Stimulated activated CD8-positive, alpha-beta memory T cell treated with anti-CD3 and anti-CD28 coated beads, Interleukin-4, amount 100 ng/mL, for 24 hours (primary cell): ENCODE results near the gene BCAS4.

Source experiments
- DNase-seq: peaks from one replicate; pipeline ENCODE4 v3.0.0-alpha.2; 2020; ENCODE audit warnings: low read depth

The BCAS4 gene

DNA sequence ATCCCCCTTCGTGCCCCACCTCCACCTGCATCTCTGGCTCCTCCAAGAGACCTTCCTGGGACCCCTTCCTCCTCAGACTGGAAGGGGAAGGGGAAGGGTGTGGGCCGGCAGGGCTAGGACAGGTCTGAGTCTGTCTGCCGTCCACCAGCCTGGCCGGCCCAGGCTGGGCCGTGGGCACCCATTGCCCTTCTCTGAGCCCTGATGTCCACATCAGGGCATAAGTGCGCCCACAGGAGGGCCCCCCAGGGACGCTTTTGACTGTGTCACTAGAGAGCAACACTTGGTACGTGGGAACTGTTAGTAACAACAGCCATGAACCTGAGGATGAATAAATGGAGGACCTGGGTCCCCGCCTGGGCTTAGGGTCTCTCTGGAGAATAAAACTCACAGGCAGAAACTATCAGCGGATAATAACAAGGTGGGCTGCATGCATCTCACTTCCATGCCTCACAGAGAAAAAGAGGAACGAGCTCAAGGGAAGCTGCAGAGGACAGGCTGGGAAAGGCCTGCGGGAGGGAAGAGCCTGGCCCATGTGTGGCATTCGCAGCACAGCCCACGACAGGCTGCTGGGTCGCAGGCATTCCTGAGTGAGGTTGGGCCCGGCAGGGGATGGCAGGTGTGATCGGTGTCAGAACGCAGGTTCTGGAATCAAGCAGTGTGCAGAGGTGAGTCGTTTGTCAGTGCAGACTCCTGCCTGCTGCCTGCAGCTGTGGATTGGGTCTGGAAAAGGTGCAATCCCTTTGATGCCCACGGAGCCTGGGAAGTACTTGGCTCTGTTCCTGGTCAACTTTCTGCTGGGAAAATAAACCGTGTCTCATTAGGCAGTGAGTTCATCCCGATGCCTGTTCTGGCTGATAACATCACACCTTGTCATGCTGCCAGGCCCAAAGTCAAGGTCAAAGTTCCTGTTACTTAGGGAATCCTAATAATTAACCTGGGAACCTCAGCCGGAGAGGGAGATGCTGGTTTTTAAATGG is 60.9 kb downstream of the BCAS4 start:
- DNase-seq, result no peak

DNA sequence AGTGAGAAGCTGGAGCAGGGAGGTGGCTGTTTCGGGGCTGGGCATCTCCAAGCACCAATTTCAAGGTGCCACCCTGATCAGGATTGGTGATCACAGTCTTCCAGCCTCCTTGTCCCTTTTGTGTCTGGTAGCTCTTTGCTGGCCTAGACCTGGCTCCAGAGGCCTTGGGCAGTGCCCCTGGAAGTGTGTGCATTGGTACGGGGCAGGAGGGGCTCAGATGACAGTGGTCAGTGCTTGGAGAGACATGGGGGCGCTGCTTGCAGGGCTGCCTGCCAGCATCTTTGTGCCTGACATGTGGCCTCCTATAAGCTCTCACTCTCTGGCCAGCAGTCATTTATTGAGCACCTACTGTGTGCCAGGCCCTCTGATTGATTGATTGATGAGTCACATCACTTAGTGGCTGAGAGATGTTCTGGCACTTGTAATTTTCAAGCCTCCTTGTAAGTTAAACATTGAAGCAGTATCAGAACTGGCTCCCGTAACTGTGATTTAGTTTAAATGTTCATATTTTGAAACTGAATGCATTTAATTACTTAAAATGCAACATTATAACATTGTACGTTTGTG is 61.7 kb downstream of the BCAS4 start:
- DNase-seq, result no peak

DNA sequence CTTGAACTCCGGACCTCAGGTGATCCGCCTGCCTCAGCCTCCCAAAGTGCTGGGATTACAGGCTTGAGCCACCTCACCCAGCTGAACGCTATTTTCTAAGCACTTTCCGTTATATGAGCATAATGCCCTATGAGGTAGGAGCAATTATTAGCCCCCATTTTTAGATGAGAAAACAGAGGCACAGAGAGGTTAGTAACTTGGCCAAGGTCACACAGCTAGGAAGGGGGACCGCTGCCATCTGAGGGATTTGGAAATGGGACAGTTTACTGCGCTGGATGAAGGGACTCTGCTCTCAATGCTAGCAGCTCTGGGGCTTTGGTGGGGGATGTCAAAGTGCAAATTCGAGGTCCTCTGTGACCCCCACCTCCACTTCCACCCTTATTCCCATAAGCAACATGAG is 62.5 kb downstream of the BCAS4 start:
- DNase-seq, result no peak

DNA sequence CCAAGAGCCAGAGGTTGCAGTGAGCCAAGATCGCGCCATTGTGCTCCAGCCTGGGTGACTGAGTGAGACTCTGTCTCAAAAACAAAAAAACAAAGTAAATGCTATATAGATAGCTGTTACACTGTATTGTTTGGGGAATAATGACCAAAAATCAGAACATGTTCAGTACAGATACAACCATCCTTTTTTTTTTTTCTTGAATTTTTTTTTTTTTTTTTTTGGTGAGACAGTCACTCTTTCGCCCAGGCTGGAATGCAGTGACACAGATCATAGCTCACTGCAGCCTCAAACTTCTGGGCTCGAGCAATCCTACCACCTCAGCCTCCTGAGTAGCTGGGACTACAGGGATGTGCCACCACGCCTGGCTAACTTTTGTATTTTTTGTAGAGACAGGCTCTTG is 63.7 kb downstream of the BCAS4 start:
- DNase-seq, result no peak

DNA sequence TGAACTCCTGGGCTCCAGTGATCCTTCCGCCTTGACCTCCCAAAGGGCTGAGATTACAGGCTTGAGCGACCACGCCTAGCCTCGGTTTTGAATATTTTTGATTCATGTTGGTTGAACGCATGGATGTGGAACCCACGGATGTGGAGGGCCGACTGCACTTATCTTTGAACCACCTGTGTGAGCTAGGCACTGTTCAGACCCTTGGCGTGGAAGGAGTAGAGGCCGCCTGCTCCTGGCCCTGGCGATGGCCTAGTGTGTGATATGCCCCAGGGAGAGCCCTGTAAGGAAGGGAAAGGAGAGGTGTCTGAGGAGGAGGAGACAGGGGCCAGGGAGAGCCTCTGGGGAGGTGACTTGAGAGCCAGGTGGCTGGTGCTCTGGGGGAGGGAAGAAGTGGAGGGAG is 64.3 kb downstream of the BCAS4 start:
- no peak for DNase-seq

DNA sequence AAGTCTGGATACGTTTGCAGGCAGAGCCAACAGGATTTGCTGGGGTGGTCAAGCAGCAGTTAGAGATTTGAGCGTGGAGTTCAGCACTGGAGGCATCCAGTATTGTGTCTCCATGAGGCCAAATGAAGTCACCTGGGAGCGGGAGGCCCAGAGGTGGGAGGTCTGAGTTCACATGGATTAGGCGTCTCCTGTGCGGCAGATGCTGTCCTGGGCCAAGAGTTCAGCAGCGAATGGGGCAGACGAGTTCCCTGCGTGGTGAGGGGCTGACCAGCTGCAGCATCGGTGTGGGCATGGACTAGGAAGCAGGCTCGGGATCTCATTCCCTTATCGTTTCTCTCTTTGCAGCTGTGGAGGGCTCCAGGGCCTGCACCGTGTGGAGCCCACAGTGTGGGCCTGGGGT is 66.2 kb downstream of the BCAS4 start:
- no peak for DNase-seq

DNA sequence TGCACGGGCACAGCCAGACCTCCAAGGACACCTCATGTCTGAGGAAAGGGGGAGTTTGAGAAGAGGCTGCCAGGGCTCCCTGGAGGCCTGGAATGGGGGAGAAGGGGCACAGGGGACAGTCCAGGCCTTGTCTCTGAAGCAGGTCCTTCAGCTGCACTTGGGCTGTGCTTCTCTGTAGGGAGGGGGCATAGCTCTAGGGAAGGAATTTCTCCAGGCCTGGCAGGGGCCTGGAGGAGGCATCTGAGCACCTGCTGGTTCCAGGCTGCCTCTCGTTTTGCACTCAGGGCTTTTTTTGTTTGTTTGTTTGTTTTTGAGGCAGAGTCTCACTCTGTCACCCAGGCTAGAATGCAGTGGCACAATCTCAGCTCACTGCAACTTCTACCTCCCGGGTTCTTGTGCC is 67.7 kb downstream of the BCAS4 start:
- DNase-seq, result no peak

DNA sequence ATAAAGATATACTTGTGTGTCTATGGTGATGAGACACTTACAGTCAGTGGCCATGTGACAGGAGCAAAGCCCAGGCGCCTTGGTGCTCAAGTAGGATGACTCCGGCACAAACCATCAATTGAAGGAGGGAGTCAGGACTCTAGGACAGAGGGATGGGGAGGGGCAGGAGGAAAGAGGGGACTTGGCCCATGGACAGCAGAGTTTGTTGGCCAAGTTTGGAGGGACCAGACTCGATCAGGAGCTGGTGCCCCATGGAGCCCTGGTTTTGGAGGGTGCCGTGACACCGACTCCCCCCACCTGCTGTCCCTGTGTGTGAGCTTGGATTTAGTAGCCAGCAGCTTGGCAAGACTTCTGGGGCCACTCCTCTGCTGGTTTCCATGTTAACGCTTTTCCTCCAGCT is 70.3 kb downstream of the BCAS4 start:
- DNase-seq, result no peak

DNA sequence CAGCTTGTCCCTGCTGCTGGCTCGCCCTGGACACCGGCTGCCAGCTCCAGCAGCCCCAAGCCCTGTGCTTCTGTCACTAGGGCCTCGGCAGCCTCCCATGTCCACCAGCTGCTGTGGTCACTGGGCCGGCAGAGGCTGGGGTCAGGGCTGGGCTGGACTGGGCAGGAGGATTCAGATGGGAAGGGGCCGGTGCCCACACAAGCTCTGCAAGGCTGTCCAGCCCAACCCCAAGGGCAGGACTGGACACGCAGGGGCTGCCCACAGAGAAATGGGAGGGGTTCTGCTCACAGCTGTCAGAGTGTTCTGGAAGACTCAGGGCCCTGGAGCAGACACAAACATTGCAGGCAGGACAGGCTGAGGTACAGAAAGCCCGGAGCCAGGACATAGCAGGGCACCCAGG is 70.7 kb downstream of the BCAS4 start:
- no peak for DNase-seq

DNA sequence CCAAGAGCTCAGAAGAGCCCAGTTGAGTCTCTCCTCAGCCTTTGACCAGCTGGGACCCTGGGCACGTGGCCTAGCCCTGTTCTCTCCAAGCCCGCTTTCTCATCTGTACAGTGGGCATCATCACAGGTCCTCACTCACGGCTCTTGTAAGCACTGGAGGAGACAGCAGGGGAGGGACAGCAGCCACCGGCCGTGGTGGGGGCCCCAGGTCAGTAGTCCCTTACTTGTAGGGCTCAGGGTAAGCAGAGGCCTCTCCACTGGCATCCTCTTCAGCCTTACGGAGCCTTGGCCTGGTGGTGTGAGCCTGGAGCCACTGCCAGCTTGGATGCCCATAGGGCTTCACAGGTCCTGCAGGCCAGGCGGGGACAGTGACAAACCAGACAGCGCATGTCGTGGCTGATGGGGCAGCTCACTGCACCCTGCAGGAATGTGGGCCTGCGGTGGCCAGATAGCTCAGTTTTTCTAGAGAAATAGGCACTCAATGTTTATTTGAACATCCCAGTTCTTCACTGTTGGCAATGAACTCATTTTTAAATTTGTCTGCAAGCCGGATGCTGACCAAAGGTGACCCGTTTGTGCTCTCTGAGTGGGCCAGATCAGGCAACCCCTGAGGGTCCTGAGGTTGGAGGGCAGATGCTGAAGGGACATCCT is 71.3 kb downstream of the BCAS4 start:
- DNase-seq, result no peak

DNA sequence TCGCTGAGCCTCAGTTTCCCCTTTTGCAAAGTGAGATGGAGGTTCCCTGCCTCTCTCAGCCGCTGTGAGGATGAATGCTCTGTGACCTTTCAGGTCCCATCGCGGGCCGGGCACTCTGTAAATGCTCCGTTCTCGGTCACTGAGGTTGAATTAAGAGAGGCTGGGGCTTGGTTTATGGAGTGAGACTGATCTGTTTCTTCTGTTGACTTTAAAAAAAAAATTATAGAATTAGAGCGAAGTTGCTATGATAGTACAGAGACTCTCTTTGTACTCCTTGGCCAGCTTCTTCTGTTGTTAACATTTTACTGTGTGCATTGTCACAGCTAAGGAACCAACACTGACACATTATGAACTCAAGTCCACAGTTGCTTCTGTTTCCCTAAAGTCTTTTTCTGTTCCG is 72.0 kb downstream of the BCAS4 start:
- DNase-seq, result no peak

DNA sequence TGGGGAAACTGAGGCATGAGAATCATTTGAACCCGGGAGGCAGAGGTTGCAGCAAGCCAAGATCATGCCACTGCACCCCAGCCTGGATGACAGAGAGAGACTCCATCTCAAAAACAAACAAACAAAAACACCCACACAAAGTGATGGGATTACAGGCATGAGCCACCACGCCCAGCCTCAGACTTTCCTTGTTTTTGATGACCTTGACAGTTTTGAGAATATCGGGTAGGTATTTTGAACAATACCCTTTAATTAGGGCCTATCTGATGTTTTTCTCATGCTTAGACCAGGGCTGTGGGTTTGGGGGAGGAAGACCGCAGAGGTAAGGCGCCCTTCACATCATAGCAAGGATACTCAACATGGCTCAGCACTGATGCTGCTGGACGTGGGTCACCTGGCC is 72.9 kb downstream of the BCAS4 start:
- no peak for DNase-seq

DNA sequence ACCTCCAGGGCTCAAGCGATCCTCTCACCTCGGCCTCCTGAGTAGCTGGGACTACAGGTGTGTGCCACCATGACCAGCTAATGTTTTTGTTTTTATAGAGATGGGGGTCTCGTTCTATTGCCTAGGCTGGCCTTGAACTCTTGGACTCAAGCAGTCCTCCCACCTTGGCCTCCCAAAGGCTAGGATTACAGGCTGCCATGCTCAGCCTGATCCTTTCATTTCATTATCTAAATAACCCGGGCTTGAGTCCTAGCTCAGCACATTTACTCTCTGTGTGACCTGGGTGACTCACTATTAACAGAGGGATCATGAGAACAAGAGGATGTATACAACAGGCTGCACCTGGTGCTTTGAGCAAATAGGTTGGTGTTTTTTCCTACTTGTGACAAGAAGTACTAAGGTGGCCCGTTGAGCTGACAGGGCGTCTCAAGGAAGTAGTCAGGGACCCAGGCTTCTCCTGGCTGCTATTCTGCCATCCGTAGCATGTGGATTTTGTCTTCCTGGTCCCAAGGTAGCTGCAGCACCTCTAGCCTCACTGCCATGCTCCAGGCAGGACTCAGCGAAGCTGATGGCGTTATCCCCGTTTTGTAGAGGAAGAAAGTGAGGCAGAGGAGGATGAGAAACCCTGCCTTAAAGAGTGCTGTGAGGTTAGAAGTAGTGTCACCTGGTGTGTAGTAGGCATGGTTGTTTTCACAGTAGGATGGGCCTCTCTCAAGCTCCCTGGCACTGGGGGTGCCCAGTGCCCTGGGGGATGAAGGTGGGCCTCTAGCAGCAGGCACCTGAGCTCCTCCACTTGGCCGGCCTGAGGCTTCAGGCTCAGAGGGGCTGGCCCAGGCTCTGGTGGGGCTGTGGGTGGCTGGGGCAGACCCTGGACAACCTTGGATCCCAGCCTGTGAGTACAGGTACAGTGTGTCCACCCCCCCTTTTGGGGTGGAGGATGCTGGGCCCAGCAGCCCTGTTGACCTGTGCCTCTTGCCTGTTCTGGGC is 73.9 kb downstream of the BCAS4 start:
- DNase-seq, result no peak

DNA sequence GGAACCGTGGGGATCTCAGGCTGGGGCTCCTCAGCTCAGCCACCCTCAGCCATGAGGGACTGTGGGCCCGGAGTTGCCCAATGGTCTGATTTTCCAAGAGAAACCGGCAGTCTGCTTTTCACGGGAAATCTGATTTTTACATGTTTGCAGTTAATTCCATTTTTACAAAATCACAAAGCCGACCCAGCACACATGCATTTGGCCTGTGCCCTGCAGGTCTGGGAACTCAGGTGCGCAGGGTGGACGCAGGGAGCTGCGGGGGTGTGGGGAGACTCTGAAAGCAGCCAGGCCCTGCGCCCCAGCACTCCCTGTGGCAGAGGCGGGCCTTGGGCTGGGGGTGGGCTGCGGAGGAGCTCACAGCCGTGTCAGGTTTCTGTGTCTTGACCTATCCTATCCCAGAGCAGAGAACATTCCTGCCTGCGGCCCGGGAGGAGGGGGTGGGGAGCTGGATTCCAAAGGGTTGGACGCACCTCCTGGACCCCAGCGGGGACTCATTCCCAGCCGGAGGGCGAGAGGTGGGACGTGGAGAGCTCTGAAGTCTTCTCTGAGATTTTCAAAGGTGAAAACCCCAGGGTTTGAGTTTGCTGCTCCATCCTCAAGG is 75.8 kb downstream of the BCAS4 start:
- no peak for DNase-seq

DNA sequence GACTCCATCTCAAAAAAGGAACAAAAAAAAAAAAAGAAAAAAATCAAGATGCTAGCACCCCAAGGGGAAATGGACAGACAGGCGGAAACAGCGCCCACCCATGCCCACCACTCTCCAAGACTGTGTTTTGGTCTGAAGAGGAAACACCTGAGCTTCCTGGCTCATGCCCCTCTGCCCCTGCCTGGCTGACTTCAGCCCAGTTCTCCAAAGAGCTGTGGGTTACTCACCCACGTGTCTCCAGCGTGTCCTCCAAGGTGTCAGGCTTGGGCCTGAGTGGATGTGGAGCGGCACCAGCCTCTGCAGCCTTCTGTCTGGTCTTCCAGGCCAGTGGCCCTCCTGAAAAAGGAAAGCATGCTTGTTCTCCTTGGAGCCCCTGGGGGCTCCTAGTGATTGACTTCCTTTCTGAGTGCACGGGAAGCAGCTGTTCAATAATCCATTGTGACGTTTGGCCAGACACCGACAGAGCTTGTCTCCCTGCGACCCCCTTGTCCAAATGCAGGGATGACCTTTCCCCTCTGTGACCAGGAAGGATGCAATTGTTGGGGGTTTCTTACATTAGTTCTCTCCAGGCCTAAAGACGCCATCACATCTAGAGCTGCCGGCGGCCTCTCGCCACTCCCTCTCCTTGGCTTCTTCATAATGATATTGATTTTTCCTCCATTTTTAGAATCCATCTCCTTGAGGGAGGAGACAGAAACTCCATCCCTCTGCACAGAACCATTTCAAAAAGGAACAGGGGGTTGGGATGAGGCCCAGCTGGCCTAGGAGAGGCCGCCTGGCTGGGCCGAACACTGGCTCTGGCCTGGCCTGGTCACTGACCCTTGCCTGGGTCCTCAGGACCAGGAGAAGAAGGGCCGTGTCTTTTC is 77.9 kb downstream of the BCAS4 start:
- DNase-seq, result no peak

DNA sequence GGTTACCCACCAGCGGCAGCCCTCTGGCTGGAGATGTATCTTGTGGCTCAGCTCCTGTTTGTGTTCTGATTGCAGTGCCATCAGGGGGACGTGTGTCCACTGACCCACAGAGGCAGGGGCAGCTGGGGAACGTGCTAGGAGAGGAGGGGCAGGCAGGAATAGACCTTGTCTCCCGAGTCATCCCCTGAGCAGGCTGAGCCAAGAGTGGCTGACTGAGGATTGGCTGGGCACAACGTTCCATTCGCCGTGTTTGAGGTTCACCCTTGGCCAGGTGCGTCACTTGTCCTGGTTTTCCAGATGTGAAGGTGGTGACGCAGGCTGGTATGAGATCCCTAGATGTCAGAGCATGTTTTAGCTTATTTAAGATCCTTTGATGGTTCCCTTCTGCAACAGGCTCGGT is 78.7 kb downstream of the BCAS4 start:
- no peak for DNase-seq

DNA sequence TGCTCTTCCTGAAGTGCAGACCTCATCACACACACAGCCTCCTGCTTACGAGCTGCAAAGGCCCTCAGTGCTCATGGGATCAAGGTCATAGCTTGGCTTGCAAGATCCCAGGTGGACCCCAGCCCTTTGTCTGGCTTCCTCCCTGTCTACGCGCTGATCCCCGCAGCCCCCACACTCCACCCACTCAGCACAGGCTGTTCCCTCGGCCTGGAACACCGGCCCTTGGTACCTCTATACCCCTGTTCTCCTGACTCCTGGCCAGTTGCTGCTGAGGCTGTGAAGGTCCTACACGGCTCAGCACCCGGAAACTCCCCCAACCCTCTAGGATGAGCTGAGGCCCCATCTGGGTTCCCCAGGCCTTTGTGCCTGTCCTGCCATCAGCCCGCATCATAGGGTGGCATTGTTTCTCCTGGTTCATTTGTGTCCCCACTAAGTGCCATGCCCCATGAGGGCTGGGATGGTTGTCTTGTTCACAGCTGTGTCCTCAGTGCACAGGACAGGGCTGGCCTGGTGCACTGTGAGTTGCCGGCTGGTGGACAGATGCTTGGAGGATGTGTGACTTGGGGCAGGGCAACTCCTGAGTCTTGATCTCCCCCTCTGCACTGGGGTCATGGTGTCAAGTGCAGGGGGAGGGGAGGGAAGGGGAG is 79.4 kb downstream of the BCAS4 start:
- DNase-seq, result no peak

DNA sequence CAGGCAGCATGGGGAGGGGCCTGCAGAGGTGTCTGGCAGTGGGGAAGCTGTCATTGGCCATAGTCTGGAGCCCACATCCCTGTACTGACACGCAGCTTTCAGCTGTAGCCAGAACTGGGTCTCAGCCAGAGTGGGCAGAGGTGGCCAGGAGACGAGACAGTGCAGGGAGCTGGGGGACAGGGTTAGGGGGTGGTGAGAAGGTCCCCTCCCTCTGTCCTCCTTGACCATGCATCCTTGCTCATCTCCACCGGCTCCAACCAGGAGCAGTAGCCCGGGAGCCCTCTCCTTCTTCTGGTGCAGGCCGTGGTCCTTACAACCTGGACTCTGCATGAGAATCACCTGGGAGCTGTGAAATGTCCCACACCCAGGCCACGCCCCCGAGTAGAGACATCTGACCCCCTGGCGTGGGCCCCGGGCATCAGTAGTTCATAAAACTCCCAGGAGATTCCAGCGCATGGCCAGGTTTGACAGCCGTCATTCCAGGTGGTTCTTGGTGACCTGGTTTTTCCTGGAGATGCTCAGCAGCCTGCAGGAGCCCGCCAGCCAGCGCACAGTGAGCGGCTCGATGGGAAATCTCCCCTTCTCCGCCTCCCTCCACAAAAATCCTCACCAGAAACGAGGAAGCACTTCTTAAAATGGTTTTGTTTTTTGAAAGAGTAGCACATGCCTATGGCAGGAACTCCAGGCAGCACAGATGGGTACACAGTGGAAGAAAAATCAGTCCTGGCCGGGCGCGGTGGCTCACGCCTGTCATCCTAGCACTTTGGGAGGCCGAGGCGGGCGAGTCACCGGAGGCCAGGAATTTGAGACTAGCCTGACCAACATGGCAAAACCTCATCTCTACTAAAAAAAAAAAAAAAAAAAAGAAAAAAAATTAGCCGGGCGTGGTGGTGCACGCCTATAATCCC is 80.2 kb downstream of the BCAS4 start:
- DNase-seq, result no peak

DNA sequence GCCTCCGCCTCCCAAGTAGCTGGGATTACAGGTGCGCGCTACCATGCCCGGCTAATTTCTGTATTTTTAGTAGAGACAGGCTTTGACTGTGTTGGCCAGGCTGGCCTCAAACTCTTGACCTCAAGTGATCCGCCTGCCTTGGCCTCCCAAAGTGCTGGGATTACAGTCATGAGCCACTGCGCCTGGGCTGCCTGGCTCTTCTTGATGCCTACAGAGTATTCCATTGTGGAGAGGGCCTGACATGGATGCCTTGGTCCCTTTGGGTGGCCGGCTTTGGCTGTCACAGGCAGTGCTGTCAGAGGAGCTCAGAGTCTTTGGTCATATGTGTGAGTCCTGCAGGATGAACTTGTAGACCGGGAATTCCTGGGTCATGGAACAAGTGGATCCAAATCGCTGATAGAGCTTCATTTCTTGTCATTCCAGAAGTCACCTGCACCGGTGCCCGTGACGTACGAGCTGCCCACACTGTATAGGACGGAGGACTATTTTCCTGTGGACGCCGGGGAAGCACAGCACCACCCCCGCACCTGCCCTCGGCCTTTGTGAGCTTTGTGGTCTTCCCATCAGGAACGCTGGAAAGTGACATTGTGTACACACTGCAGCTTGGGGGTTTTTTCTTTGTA is 81.3 kb downstream of the BCAS4 start:
- DNase-seq, result no peak
